Dermis microvascular lymphatic vessel endothelial cell (primary cell): ENCODE data around the gene SDF2. TPM values are rescaled to one million over a fixed set of nuclear protein-coding genes. Genes with fewer than 3 reads are reported as not detected.
"Not testable (repeated sequence)": the region's sequence is repeated elsewhere in the genome, so short reads cannot be mapped to it uniquely, and the experiment has no call there.

Experiments
- DNase-seq, 2 donors: peaks; one replicate each; pipeline versions ENCODE4 v3.0.0 to v3.0.0-alpha.2; 2010; ENCODE audit warnings: low read depth in 2 of 2
- total RNA-seq: library from RNA; depleted of rRNA; stranded (reverse); fragments of >200 nt; gene quantifications from 2 replicates; pipeline ENCODE4 v1.2.1, GENCODE V29; 2014

The SDF2 gene
- total RNA-seq, 1 donor from 2014 or later: 52.4 TPM

DNA sequence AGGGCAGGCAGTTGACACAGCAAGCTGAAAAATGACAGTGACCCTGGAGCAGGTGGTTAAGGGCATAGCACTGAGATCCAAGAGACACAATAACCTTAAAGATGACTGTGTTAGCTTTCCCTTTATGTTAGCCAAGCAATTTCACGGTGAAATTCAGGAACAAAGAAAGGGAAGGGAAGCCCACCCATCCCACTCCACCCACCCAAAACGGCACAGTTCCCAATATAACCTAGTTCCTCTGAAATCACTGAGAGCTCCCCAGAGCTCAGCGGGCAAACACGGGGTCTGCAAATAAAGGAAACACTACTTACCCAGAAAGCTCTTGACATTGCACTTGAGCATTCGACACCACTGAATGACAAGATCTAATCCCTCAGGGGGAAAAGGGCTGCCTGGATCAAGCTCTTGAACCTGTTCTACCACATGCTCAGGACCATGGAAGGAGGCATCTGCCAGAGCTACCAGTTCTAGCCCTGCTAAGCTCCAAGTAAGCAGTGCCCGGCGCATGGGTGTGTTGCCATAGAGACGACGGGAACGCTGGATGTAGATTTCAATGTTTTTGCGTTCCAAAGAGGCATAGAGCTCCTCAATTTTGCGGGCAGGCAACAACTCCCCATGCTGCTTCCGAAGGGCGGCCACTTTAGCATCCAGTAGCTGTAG lies 27.4 kb downstream of the SDF2 start:
- DNase-seq: no peak

DNA sequence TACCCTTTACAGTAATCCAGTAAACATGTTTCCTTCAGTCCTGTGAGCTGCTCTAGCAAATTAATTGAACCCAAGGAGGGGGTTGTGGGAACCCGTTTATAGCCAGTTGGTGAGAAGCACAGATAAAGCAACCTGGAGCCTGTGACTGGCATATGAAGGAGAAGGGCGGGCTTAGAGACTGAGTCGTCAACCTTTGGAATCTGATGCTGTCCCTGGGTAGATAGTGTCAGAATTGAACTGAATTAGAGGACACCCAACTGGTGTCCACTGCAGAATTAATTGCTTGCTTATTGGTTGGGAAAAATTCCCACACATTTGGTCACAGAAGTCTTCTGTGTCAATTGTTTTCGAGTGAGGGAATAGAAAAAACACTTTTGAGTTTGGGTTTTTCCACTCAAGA lies 34.9 kb downstream of the SDF2 start:
- DNase-seq: no peak

DNA sequence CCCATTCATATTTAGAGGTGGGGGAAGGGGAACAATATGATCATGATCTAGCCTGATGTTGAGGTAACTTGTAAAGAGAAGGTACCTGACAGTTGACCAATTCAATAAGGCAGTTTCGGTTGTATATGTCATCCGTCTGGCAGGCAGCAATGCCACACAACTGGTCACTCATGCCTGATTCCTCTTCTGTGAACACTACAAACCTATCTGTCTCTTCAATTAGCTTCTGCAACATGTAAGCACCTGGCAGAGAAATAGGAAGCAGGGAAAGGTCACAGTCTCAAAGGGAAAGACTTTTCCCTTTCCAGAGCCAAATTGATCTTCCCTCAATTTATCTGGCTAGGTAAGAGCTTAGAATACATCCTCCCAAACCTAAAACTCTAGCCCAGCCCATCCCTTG lies 37.6 kb downstream of the SDF2 start:
- no peak for DNase-seq

DNA sequence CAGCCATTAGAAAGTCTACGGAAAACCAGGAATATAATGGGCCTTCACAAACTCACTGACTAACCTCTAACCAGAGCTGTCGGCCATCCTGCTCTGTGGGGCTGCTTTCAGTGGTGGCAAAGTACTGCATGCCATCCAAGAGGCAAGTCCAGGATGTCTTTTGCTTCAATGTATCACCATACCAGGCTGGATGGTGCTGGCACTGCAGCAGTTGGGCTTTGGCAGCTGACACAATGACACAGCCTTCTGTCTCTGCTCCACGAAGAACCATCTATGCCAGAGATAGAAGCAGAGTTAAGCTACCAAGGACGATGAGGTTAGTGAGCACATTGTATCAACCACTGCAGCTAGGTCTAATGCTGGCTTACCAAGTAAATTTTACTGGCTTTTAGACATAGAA lies 38.0 kb downstream of the SDF2 start:
- no peak for DNase-seq

DNA sequence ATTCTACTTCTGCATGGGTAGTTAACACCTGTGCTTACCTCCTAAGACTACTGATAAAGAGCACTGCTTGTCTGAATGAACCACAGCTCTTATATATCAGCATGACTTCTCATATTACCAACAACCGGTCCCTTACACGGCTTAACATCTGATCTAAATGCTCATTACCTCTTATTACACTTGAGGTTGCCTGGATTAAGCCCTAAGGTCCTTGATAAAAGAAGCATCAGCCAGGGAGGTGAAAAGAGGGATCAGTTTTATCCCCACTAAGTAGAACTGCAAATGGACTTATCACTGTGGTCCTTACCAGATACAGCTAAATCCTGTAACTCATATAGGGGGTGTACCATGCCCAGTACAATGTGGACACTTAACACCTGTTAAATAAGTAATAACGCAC lies 39.5 kb downstream of the SDF2 start:
- no peak for DNase-seq

DNA sequence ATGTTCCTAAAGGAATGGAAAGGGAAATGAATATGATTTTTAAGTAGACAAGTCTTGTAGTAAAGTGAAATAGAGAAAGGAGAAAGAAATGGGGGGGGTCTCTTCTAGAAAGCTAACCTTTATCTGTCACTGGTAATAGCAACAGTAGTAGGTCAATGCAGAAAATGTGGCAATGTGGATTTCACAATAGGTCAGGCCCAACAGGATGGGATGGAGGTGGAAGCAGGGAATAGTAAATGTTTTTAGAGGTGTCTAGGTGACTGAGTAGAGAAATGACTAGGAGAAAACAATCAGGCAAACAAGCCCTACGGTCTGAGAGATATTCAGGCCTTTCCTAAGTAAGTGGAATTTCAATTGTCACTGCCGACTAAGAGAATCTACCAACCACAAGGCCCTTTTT lies 41.7 kb downstream of the SDF2 start:
- DNase-seq: no peak

DNA sequence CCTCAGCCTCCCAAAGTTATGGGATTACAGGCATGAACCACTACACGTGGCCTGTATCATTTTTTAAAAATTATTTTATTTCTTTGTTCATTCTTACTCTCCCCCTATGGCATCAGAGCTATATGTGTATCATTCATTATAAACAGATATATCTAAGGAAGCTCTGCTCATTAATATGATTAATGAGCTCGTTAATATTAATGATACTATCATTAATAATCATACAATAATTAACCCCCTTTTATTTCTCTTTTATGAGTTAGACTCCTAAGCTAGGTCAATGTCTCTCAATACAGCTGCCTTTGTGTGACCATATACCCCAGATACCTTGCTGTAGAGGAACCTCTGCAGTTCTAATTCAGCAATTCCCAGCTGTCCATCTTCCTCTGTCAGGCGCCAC lies 43.2 kb downstream of the SDF2 start:
- DNase-seq: no peak

DNA sequence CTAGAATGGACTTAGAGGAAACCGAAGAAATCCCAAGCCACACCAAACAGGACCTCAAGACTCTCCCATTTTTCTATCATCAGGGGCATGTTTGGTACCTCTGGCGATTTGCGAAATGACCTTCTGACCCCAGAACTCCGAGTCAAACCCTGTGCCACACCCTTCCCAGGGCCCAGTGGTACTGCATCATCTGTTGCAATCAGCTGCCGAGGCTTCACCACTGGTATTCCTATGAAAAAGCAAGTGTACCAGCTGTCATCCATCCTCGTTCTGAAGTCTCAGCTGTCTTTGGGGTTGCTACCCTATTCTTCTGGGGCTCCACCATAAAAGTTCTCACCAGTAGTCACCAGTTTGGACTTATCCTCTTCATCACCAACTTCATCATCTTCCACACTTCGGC lies 45.4 kb downstream of the SDF2 start:
- no peak for DNase-seq

DNA sequence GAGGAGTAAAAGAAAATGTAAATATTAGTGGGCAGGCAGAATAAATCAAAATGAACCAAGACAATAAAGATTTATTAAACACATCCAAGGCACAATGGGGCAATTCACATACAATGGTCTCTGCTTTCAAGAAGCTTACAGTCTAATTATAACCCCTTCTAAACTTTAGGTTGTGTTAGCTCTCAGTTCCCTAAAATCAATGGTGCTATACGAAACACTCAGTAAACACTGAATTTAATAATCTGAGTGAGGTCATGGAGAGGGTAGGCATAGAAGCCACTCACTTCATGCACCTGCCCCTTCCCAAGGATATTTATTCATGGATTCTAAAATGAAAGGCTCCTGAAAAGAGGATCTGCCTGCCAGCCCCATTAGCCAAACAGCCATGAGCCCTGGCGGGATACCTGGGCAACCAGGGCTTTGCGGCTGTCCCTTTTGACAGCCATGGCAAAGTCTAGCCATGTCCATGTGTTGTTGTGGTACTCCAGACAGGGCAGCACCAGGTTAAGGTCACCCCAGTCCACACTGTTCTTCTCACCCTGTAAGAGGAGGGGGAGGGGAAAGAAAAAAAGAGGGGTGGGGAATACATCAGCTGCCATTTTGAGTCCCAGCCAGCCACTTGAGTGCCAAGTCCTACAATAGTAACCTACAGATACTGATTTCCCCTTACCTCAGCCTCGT lies 46.3 kb downstream of the SDF2 start:
- no peak for DNase-seq

DNA sequence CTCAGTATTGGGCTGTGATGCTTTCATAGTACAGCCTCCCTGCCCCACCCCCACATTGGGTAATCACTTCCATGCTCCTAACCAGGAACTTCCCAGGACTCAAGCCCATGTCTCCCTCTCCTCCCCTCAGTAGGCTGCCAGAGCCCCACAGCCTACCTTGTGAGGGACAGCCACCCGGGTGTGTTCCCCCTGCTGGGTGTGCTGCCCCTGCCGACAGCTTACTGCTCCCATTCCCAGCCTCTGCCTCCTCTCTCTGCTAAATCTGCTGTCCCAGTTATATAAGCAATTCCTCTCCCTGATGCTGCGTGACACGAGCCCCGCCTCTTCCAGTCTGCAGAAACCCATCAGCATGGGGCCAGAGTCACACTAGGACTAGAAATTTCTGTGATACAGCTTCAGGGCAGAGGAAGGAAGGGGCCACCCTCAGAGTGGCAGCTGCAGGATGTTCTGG lies 47.8 kb downstream of the SDF2 start, which contains the start of gene RSKR:
RSKR (minus strand) TSS at position 255 of the 451 bp plus-strand sequence; CDS start at position 231, 24 bp downstream.
- no peak for DNase-seq

DNA sequence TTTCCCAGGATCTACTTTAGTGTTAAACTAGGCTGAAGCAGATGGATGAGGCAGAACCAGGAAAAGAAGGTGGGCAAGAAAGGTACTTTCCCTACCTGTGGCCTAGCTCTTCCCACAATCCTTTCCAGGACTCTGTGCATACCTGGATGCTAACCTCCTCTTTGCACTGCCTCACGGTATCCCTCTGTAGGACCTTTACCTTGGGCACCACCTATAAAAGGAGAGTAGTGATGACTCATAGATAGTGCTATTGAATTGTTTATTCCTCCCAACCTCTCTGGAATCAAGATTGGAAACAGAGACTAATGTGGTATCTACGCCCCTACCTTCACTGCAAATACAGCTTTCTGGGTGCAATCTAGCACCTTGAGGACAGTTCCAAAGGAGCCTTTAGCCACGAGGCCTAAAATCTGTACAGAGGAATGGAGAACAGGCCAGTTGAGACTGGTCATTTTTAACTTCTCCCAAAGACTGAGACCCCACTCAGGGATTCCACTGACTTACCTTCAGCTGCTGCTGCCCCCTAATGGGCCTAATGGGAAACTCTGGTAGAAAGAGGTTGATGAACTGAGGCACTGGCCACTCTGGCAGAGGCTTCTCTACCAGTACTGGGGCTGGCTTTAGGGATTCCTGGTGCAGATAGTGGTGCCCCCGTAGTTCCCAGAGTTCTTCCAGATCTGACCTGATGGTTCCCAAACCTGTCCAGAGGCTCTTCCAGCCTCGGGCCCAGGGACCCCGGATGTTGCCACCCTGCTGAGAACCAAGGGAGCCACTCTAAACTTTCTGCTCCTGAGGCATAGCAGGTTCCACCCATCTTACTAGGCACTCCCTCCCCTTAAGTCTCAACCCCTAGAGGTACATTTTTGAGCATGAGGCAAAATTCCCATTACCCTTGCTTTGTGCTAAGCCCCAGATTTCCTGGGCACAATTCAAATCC lies 48.5 kb downstream of the SDF2 start:
- peak; percentile 33 to 57 for DNase-seq

DNA sequence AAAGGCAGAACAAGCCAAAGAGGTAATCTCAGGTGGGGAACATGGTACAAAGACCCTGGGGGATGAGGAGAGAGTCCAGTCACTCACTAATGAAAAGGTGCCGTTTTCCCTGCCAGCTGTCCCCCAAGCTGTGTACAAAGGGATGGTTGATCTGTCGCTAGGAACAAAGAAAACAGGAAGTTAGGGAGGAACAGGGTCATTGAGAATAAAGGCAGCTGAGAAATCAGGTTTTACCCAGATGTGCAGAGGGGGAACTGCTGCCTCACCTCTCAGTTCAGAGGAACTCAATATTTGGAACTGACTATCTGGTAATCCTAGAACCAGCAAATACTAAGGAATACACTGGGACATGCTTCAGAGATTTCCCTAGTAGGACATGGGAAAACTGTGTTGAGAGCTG lies 49.2 kb downstream of the SDF2 start:
- peak; percentile 9 to 38 for DNase-seq

DNA sequence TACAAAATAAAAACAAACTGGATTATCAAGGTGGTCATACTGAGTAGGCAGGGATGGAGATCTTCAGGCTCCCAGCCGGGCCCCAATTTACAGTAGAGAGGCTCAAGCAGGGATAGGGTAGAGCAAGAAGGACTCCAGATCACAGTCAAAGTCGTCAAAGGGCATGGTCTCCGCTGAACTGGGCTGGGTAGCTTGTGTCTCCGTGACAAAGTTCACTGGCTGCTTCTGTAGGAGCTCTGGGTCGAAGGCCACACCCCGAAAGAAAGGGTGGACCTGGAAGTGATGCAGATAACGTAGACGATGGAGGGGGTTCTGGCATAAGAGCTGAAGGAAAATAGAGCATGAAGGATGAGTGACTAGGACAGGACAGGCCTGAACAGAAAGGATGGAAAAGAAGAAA lies 51.3 kb downstream of the SDF2 start:
- no peak for DNase-seq

DNA sequence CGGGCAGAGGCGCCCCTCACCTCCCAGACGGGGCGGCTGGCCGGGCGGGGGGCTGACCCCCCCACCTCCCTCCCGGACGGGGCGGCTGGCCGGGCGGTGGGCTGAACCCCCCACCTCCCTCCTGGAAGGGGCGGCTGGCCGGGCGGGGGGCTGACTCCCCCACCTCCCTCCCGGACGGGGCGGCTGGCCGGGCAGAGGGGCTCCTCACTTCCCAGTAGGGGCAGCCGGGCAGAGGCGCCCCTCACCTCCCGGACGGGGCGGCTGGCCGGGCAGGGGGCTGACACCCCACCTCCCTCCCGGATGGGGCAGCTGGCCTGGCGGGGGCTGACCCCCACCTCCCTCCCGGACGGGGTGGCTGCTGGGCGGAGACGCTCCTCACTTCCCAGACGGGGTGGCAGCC lies 57.7 kb downstream of the SDF2 start:
- DNase-seq: not testable (repeated sequence)

DNA sequence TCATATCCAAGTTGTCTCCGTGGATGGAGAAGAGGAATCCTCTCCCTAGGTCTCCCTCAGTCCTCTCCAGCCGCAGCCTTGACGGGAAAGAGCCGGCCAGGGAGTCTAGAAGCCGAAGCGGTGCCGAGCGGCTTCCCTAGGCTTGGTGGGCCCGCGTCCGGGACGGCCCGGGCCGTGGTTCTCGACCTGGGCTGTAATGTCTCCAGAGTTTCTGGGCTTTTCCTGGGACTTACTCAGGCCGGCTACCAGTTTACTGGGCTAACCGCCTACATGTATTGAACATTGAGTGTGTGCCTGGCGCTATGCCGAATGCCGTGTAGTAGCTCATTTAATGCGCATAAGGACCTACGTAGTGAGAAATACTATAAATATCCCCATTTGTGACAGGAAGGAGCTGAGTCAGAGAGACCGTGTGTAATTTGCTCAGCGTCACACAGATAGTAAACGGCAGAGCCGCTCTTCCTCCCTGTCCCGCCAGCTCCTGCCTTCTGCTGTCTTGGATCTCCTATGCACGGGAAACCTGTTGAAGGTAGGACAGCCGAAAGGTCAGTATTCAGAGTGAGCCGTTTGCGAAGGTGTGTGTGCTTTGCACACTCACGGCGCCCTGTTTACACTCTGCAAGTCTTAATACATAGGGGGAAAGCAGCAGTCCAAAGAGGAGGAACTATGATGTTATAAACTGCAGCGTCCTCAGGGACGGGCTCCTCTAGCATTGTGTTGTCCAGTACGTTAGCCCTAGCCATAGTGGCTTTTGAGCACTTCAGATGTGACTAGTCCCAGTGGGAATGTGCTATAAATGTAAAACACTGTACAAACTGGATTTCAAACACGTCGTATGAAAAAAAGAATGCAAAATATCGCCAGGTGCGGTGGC lies 62.2 kb downstream of the SDF2 start:
- peak; percentile 84 to 92 for DNase-seq

DNA sequence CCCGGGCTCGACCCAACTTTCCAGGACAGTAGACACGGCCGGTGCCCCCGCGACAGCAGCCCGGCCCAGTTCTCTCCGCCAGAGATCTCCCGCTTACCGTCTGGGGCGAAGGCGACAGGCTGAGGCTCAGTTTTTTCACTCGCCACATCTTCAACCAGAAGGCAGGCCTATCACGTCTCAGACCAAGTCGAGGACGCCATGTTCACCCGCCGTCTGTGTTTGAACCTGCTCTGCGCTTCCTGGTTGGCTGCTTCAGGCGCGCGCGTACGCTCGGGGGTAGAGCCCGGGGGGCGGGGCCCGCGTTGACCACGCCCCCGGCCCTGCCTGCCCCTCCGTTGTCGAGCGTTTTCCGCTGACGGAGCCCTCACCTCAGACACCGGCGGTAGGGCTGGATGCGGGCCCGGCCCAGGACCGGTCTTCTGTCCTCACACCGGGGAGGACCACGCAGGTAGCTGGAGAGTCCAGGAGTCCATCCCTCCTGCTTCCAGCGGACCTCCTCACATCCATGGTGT lies 62.9 kb downstream of the SDF2 start, which contains the start of gene SPAG5:
SPAG5 (minus strand) TSS at position 227 of the 512 bp plus-strand sequence; CDS start at position 148, 79 bp downstream.
- DNase-seq: peak; percentile 80 to 95

DNA sequence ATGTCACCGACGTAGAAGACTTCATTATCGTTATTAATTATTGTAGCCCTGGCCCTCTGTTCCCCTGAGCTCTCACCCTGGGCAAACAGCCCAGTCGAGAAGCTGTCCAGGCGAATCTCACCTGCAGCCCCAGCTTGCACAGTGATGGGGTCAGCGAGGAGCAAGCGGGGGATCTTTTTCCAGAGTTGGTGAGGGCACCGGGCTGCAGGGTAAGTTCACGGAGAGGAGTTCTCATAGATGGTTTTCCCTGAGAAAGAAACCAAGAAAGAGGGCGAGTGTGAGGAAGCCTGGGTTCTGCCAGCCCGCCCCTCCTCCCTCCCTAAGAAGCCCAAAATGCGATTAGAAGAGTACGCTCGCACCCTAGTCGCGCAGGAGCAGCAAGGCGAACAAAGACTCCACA lies 63.3 kb downstream of the SDF2 start:
- DNase-seq: no peak
